Lower leg skin (tissue), 3 donors: Measurements from ENCODE around the gene ANKRD33B.

ENCODE experiments used
- CTCF ChIP-seq, 3 donors: fragments of 450-650 bp; IDR thresholded peaks; one replicate each; pipeline ENCODE4 v1.5.1; 2016; ENCODE audit warnings: antibody characterized with exemption in 3 of 3, mild to moderate bottlenecking in 3 of 3, moderate library complexity in 2 of 3
- POLR2A ChIP-seq, 2 donors: fragments of 450-650 bp; IDR thresholded peaks; one replicate each; pipeline ENCODE4 v1.6.1; 2016 to 2017; ENCODE audit warnings: antibody characterized with exemption in 2 of 2, mild to moderate bottlenecking in 1 of 2, moderate library complexity in 1 of 2

DNA sequence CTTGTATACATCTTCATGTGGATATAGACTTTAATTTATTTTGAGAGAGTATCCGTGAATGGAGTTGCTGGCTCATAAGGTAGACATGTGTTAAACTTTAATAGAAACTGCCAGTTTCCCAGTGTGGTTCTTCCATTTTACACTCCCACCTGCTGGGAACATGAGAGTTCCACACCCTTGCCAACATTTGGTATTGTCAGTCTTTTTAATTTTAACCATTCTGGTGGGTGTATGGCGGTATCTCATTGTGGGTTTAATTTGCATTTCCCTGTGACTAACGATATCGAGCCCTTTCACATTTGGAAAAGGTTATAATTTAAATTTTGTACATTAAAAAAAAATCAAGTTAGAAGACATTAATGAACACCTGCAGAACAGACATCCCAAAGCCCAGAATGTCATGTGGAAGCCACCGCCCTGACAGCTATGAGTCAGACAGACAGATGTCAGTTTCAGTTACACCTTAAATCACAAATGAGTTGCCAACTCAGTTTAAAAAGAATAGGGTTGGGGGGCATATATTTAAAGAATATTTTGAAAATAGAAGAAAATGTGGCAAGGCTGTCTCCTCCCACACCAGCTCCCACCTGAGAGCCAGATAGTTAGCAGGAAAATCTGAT is 36.9 kb downstream of the ANKRD33B start:
- TF ChIP-seq CTCF (IDR thresholded peaks at IDR 0.05) (no peak), POLR2A (IDR thresholded peaks at IDR 0.05) (no peak)
